HCT116 (cell line): ENCODE measurements around the gene NMNAT3. TPM values are rescaled to one million over a fixed set of nuclear protein-coding genes. Genes with fewer than 3 reads are reported as not detected.

ENCODE experiments used
- ATAC-seq: fragments of 200-7000 bp; cut with Tn5 transposase; 2 replicates; pipeline ENCODE4 v1.9.1; 2020; ENCODE audit warnings: mild to moderate bottlenecking, moderate library complexity
- BruUV-seq: library from RNA; stranded (reverse); fragments of 400-500 nt; replicated peaks from 2 replicates; lab custom pipeline; 2021; lab: Mats Ljungman, UMichigan
- CTCF ChIA-PET: fragments of 300-600 bp; sonication (Branson Sonifier 250); formaldehyde crosslinking; loops from one replicate; lab custom pipeline; 2021; ENCODE audit warnings: antibody characterized with exemption; lab: Charles Lee
- POLR2A ChIA-PET: fragments of 300-600, 350-600 bp; sonication (Branson Sonifier 250); formaldehyde crosslinking; loops from one replicate; lab custom pipeline; 2021; ENCODE audit warnings: antibody characterized with exemption; lab: Charles Lee
- RAD21 ChIA-PET, 2 experiments: fragments of 300-600 bp; sonication (Branson Sonifier 250); formaldehyde crosslinking; loops; one replicate each; lab custom pipeline; 2023; ENCODE audit warnings: low total read pairs in 2 of 2; ENCODE audit not compliant: uncharacterized antibody in 2 of 2, unreplicated experiment in 2 of 2, low non-redundant PET in 1 of 2; lab: Charles Lee
- DNase-seq: peaks from one replicate; pipeline ENCODE4 v3.0.0-alpha.2; 2010; ENCODE audit warnings: low read depth, low spot score
- H2AFZ ChIP-seq: fragments of 200-600 bp; shearing (Covaris generic), sonication (generic); 2 replicates; pipeline ENCODE4 v1.6.1; 2017; ENCODE audit warnings: low read depth, mixed run types, mixed read lengths, antibody characterized with exemption, low read length; ENCODE audit not compliant: poor library complexity, severe bottlenecking
- H3K27ac ChIP-seq: 2 replicates; pipeline ENCODE4 v1.5.1; 2012; ENCODE audit warnings: low read depth, low read length
- H3K27me3 ChIP-seq: fragments of 200-600 bp; sonication (generic); 2 replicates; pipeline ENCODE4 v1.6.1; 2016; ENCODE audit warnings: mixed run types, low read length, mixed read lengths; ENCODE audit not compliant: insufficient read depth
- H3K36me3 ChIP-seq, 2 experiments: fragments of 200-500 bp in 1 of 2; fragments of 200-600 bp in 1 of 2; sonication (Bioruptor generic) in 1 of 2; sonication (generic) in 1 of 2; 2 replicates each; pipeline versions ENCODE4 v1.5.1 to v1.6.1; 2014 to 2016; ENCODE audit warnings: low read length in 2 of 2, inconsistent platforms in 1 of 2, mixed read lengths in 1 of 2, mixed run types in 1 of 2; ENCODE audit not compliant: insufficient read depth in 2 of 2, control insufficient read depth in 1 of 2
- H3K4me1 ChIP-seq, 2 experiments: fragments of 200-600 bp in 1 of 2; sonication (generic) in 1 of 2; 2 replicates each; pipeline versions ENCODE4 v1.5.1 to v1.6.1; 2012 to 2017; ENCODE audit warnings: low read length in 2 of 2, inconsistent platforms in 1 of 2, mild to moderate bottlenecking in 1 of 2, mixed read lengths in 1 of 2, mixed run types in 1 of 2, moderate library complexity in 1 of 2; ENCODE audit not compliant: insufficient read depth in 2 of 2, control insufficient read depth in 1 of 2
- H3K4me2 ChIP-seq: fragments of 200-600 bp; sonication (generic); 2 replicates; pipeline ENCODE4 v1.6.1; 2017; ENCODE audit warnings: mixed run types, low read length, mixed read lengths
- H3K4me3 ChIP-seq, 2 experiments: fragments of 200-600 bp in 1 of 2; sonication (generic) in 1 of 2; replicated peaks in 1 of 2; 2 replicates each; pipeline ENCODE4 v1.5.1; 2011 to 2016; ENCODE audit warnings: low read length in 2 of 2, control low read depth in 1 of 2, low read depth in 1 of 2, mild to moderate bottlenecking in 1 of 2, mixed read lengths in 1 of 2, mixed run types in 1 of 2
- H3K79me2 ChIP-seq: fragments of 200-600 bp; sonication (generic); 2 replicates; pipeline ENCODE4 v1.6.1; 2017; ENCODE audit warnings: mild to moderate bottlenecking, mixed run types, low read length, moderate library complexity, mixed read lengths; ENCODE audit not compliant: insufficient read depth
- H3K9ac ChIP-seq: fragments of 200-600 bp; sonication (generic); 2 replicates; pipeline ENCODE4 v1.6.1; 2016; ENCODE audit warnings: low read length, mixed read lengths
- H3K9me2 ChIP-seq: fragments of 200-600 bp; sonication (generic), shearing (Covaris generic); 2 replicates; pipeline ENCODE4 v1.6.1; 2017; ENCODE audit warnings: mixed run types, mild to moderate bottlenecking, moderate library complexity; ENCODE audit not compliant: insufficient read depth
- H3K9me3 ChIP-seq, 2 experiments: fragments of 200-500 bp in 1 of 2; fragments of 200-600 bp in 1 of 2; sonication (Bioruptor generic) in 1 of 2; sonication (generic) in 1 of 2; 2 replicates each; pipeline ENCODE4 v1.6.1; 2014 to 2017; ENCODE audit warnings: low read length in 2 of 2, mixed read lengths in 2 of 2, inconsistent platforms in 1 of 2, low read depth in 1 of 2, mild to moderate bottlenecking in 1 of 2, mixed run types in 1 of 2, moderate library complexity in 1 of 2; ENCODE audit not compliant: control insufficient read depth in 1 of 2, insufficient read depth in 1 of 2
- H4K20me1 ChIP-seq: fragments of 200-600 bp; sonication (generic), shearing (Covaris generic); 2 replicates; pipeline ENCODE4 v1.6.1; 2017; ENCODE audit warnings: mixed run types, mild to moderate bottlenecking, moderate library complexity; ENCODE audit not compliant: insufficient read depth
- FOSL1 ChIP-seq: IDR thresholded peaks from 2 replicates; pipeline ENCODE4 v1.6.1; 2012; ENCODE audit warnings: low read depth
- POLR2A ChIP-seq: IDR thresholded peaks from 2 replicates; pipeline ENCODE4 v1.7.0; 2011; ENCODE audit warnings: borderline replicate concordance; ENCODE audit not compliant: insufficient read depth, insufficient read length; ENCODE audit errors: extremely low read depth
- POLR2AphosphoS5 ChIP-seq: IDR thresholded peaks from 2 replicates; pipeline ENCODE4 v1.6.1; 2011; ENCODE audit warnings: mild to moderate bottlenecking, low read depth, low read length, moderate library complexity
- TCF7L2 ChIP-seq: IDR thresholded peaks from 2 replicates; pipeline ENCODE4 v1.7.0; 2011; ENCODE audit warnings: borderline replicate concordance, inconsistent platforms; ENCODE audit not compliant: insufficient read depth, insufficient read length; ENCODE audit errors: extremely low read depth
- YY1 ChIP-seq: IDR thresholded peaks from 2 replicates; pipeline ENCODE4 v1.6.1; 2011; ENCODE audit warnings: low read length, low read depth, moderate library complexity, mild to moderate bottlenecking; ENCODE audit not compliant: insufficient replicate concordance; ENCODE audit errors: extremely low read depth
- ZFX ChIP-seq: fragments of 450-650 bp; IDR thresholded peaks from 2 replicates; pipeline ENCODE4 v1.6.1; 2017
- intact Hi-C: fragments of 100-400 bp; cut with micrococcal nuclease; formaldehyde crosslinking; loops from 2 replicates; pipeline ENCODE4 v1.10.0; 2022
- total RNA-seq: library from RNA; stranded (reverse); gene quantifications from one replicate; pipeline ENCODE4 v1.2.1, GENCODE V29; 2021; ENCODE audit not compliant: unreplicated experiment
- TF ChIP-seq, protein P1 (sequence below): IDR thresholded peaks from 2 replicates; pipeline ENCODE4 v1.6.1; 2011; ENCODE audit warnings: mild to moderate bottlenecking, low read length, moderate library complexity; ENCODE audit not compliant: insufficient replicate concordance; ENCODE audit errors: extremely low read depth
- TF ChIP-seq, protein P2 (sequence below): IDR thresholded peaks from 2 replicates; pipeline ENCODE4 v1.6.1; 2012; ENCODE audit warnings: low read depth

The NMNAT3 gene
- total RNA-seq, 1 experiment from 2014 or later: 5.7 TPM

DNA sequence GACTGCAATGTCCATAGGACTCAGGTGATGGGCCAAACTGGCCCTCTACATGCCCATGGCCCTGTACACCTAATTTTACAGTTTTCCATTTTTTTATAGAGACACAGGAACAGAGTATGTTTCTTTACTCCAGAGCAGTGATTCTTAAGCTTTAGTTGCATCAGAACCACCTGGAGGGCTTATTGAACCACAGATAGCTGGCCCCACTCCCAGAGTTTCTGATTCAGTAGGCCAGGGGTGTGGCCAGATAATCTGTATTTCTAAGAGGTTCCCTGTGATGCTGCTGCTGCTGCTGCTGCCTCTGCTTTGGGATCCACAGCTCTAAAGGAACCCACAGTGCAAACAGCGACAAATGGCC, 143.3 kb downstream of the NMNAT3 start:
- RAD21 ChIA-PET: no interaction called here
- BruUV-seq: no TSS peak
- TF ChIP-seq POLR2A: no peak
- TF ChIP-seq POLR2AphosphoS5: peak; percentile 32; the same call in 1 of the 2 replicates
- DNase-seq (peak; percentile 77), ATAC-seq (peak; percentile 39)
- Histone ChIP-seq H3K27ac (peak overlapping the region; percentile 81), H3K9me3 (no peaks in the 10 kb centered on the region), H3K9ac (peak overlapping the region; percentile 38), H4K20me1 (no peaks in the 10 kb centered on the region), H3K4me2 (peak overlapping the region; percentile 95), H2AFZ (no peak overlapping the region), H3K9me2 (no peaks in the 10 kb centered on the region), H3K36me3 (no peaks in the 10 kb centered on the region; a peak in 1 of 4 replicates), H3K4me1 (peaks cover 63 to 66% of the 10 kb centered on the region in 2 experiments), H3K27me3 (no peaks in the 10 kb centered on the region), H3K79me2 (peaks cover 19% of the 10 kb centered on the region; the same call in 1 of the 2 replicates), H3K4me3 (peak overlapping the region in 1 of 2 experiments; percentile 35; a peak in 3 of 4 replicates)
- POLR2A ChIA-PET: interaction anchor here (0.7 to 1.2 kb wide), 2 partner anchors 15 to 145 kb away, joined by 3 read pairs; partner anchors contain the start of gene COPB2
- intact Hi-C loops: no loop called here
- CTCF ChIA-PET: interaction anchor here (1.8 to 2.5 kb wide), 2 partner anchors 14 to 28 kb away, joined by 6 to 14 read pairs; no protein-coding TSS in a partner anchor

DNA sequence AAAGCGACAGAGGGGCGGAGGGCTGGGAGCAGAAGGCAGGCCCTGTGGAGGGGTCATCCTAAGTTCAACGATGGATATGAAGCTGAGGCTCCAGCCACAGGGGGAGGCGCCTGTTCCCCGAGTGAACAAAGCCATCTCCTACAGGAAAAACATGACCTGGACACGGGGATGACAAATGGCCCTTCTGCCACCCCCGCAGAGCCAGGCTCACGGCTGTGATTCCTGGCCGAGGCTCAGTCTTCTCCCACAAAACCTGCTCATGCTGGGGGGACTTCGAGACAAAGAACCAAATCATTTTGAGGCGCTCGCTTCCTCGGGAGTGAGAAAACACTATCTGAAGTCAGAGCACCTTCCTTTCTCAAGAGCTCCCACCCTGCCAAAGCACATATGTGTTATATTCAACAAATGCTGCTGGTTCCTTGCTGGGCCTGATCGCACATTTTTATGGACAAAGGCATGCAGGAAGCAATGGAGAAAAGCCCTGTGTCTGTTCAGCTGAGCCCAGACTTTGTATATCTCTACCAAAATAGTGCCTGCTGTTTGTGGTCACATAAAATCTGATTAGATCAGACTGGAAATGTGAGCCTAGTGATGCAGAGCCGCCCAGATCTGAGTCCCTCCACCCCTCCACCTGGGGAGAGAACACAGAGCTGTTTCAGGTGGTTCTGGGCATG, 143.9 kb downstream of the NMNAT3 start:
- Histone ChIP-seq H3K9ac (peak overlapping the region; percentile 38), H3K79me2 (peaks cover 17% of the 10 kb centered on the region; the same call in 1 of the 2 replicates), H2AFZ (no peak overlapping the region), H3K9me2 (no peaks in the 10 kb centered on the region), H3K9me3 (no peaks in the 10 kb centered on the region), H3K4me1 (peaks cover 63 to 66% of the 10 kb centered on the region in 2 experiments), H3K27me3 (no peaks in the 10 kb centered on the region), H3K36me3 (no peaks in the 10 kb centered on the region; a peak in 1 of 4 replicates), H3K27ac (peak overlapping the region; percentile 81), H3K4me2 (peak overlapping the region; percentile 95), H4K20me1 (no peaks in the 10 kb centered on the region), H3K4me3 (peak overlapping the region; percentile 6 to 35)
- ChIA-PET CTCF (interaction anchor here (1.8 to 2.5 kb wide), 2 partner anchors 13 to 28 kb away, joined by 6 to 14 read pairs; no protein-coding TSS in a partner anchor), RAD21 (no interaction called here), POLR2A (interaction anchor here (0.7 to 1.2 kb wide), 2 partner anchors 14 to 144 kb away, joined by 3 read pairs; partner anchors contain the start of gene COPB2)
- BruUV-seq: no TSS peak
- TF ChIP-seq POLR2AphosphoS5 (peak; percentile 9; the same call in 1 of the 2 replicates), YY1 (no peak), TCF7L2 (no peak), ZFX (no peak), FOSL1 (no peak)
- TF ChIP-seq, protein P1, sequence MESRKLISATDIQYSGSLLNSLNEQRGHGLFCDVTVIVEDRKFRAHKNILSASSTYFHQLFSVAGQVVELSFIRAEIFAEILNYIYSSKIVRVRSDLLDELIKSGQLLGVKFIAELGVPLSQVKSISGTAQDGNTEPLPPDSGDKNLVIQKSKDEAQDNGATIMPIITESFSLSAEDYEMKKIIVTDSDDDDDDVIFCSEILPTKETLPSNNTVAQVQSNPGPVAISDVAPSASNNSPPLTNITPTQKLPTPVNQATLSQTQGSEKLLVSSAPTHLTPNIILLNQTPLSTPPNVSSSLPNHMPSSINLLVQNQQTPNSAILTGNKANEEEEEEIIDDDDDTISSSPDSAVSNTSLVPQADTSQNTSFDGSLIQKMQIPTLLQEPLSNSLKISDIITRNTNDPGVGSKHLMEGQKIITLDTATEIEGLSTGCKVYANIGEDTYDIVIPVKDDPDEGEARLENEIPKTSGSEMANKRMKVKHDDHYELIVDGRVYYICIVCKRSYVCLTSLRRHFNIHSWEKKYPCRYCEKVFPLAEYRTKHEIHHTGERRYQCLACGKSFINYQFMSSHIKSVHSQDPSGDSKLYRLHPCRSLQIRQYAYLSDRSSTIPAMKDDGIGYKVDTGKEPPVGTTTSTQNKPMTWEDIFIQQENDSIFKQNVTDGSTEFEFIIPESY: no peak
- TF ChIP-seq, protein P2, sequence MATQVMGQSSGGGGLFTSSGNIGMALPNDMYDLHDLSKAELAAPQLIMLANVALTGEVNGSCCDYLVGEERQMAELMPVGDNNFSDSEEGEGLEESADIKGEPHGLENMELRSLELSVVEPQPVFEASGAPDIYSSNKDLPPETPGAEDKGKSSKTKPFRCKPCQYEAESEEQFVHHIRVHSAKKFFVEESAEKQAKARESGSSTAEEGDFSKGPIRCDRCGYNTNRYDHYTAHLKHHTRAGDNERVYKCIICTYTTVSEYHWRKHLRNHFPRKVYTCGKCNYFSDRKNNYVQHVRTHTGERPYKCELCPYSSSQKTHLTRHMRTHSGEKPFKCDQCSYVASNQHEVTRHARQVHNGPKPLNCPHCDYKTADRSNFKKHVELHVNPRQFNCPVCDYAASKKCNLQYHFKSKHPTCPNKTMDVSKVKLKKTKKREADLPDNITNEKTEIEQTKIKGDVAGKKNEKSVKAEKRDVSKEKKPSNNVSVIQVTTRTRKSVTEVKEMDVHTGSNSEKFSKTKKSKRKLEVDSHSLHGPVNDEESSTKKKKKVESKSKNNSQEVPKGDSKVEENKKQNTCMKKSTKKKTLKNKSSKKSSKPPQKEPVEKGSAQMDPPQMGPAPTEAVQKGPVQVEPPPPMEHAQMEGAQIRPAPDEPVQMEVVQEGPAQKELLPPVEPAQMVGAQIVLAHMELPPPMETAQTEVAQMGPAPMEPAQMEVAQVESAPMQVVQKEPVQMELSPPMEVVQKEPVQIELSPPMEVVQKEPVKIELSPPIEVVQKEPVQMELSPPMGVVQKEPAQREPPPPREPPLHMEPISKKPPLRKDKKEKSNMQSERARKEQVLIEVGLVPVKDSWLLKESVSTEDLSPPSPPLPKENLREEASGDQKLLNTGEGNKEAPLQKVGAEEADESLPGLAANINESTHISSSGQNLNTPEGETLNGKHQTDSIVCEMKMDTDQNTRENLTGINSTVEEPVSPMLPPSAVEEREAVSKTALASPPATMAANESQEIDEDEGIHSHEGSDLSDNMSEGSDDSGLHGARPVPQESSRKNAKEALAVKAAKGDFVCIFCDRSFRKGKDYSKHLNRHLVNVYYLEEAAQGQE: no peak
- intact Hi-C loops: no loop called here
- DNase-seq (peak; percentile 69), ATAC-seq (peak; percentile 55)
